ENCODE measurements around the gene GIPC3. TPM values are rescaled to one million over a fixed set of nuclear protein-coding genes. Genes with fewer than 3 reads are reported as not detected.

GIPC3 gene
- total RNA-seq, result 0.23 TPM

GRCh38 chr19:3585301-3586126 is at the start of gene GIPC3:
GIPC3 (plus strand) TSS chr19:3585478; CDS start chr19:3585598, 120 bp downstream.

GRCh38 chr19:3538965-3539755 is 46.1 kb upstream of the GIPC3 start, which contains the start of gene TEKTIP1:
TEKTIP1 (plus strand) TSS chr19:3539174; CDS start chr19:3539178, 4 bp downstream.

GRCh38 chr19:3557461-3558248 is 27.6 kb upstream of the GIPC3 start, which contains the start of gene MFSD12:
MFSD12 (minus strand) TSS chr19:3557586; CDS start chr19:3557403, 183 bp downstream.

GRCh38 chr19:3572855-3573161 is 12.5 kb upstream of the GIPC3 start, which contains the start of gene HMG20B:
HMG20B (plus strand) TSS chr19:3572944; CDS start chr19:3573310, 366 bp downstream.

GRCh38 chr19:3606690-3607289 is 21.5 kb downstream of the GIPC3 start, which contains the start of gene TBXA2R:
TBXA2R (minus strand) TSS chr19:3606875; CDS start chr19:3600634, 6,241 bp downstream.

GRCh38 chr19:3626473-3627350 is 41.4 kb downstream of the GIPC3 start, which contains the start of gene CACTIN:
CACTIN (minus strand) TSS chr19:3626790; CDS start chr19:3626762, 28 bp downstream.

Small RNAs within 50 kb of the gene (small RNA-seq; reads per million reads assigned to genes)
- not detected for gene AC005786.1

Other genes with a start within 250 kb of the GIPC3 start
- 2.8 TPM for gene NFIC, start 218.9 kb upstream of the GIPC3 start, total RNA-seq
- 0.46 TPM for gene SMIM24, start 105.0 kb upstream of the GIPC3 start, total RNA-seq
- gene SMIM44, start 102.0 kb upstream of the GIPC3 start, total RNA-seq, result not detected
- gene DOHH, start 84.8 kb upstream of the GIPC3 start, total RNA-seq, result 9.5 TPM
- 46.4 TPM for gene FZR1, start 79.2 kb upstream of the GIPC3 start, total RNA-seq
- not detected for gene TEKTIP1, start 46.3 kb upstream of the GIPC3 start, total RNA-seq
- gene MFSD12, start 27.9 kb upstream of the GIPC3 start, total RNA-seq, result 38.5 TPM
- gene HMG20B, start 12.5 kb upstream of the GIPC3 start, total RNA-seq, result 20.8 TPM
- gene TBXA2R, start 21.4 kb downstream of the GIPC3 start, total RNA-seq, result 1.4 TPM
- 16.6 TPM for gene CACTIN, start 41.3 kb downstream of the GIPC3 start, total RNA-seq
- 27.9 TPM for gene PIP5K1C, start 115.0 kb downstream of the GIPC3 start, total RNA-seq
- gene TJP3, start 122.9 kb downstream of the GIPC3 start, total RNA-seq, result 1.2 TPM
- 11.3 TPM for gene APBA3, start 176.2 kb downstream of the GIPC3 start, total RNA-seq
- gene MRPL54, start 177.2 kb downstream of the GIPC3 start, total RNA-seq, result 34.4 TPM
- not detected for gene RAX2, start 186.8 kb downstream of the GIPC3 start, total RNA-seq
- 25.1 TPM for gene MATK, start 200.9 kb downstream of the GIPC3 start, total RNA-seq

Measured in diencephalon (tissue), 1 donor.